GM18508 (cell line): ENCODE results near the gene CYP2C18.
"Not testable (repeated sequence)": the region's sequence is repeated elsewhere in the genome, so short reads cannot be mapped to it uniquely, and the experiment has no call there.

Source experiments
- ATAC-seq: cut with Tn5 transposase; IDR thresholded peaks from one replicate; pipeline ENCODE4 v1.9.1; 2021; ENCODE audit warnings: moderate number of reproducible peaks; ENCODE audit not compliant: insufficient read depth, unreplicated experiment

CYP2C18 gene

GRCh38 chr10:94735197-94735596 lies 51.7 kb downstream of the CYP2C18 start:
- ATAC-seq, result no peak

GRCh38 chr10:94738588-94738987 lies 55.1 kb downstream of the CYP2C18 start:
- ATAC-seq, result no peak

- ATAC-seq, result no peak
These were observed 63.6 kb downstream of the CYP2C18 start for GRCh38 chr10:94747137-94747536.

- ATAC-seq, result no peak
These were observed 64.3 kb downstream of the CYP2C18 start for GRCh38 chr10:94747838-94748237.

GRCh38 chr10:94757916-94758315 lies 74.4 kb downstream of the CYP2C18 start:
- no peak for ATAC-seq

GRCh38 chr10:94760586-94761178 lies 77.2 kb downstream of the CYP2C18 start:
- no peak for ATAC-seq

- ATAC-seq, result no peak
These were observed 78.9 kb downstream of the CYP2C18 start, which contains the start of gene CYP2C19 for GRCh38 chr10:94762393-94762792. TSS of gene CYP2C19 (plus strand) at chr10:94762681. CDS start at chr10:94762706, 25 bp downstream.

- ATAC-seq, result not testable (repeated sequence)
These were observed 91.9 kb downstream of the CYP2C18 start for GRCh38 chr10:94775425-94775824.

- no peak for ATAC-seq
These were observed 94.4 kb downstream of the CYP2C18 start for GRCh38 chr10:94777886-94778458.

GRCh38 chr10:94780844-94781243 lies 97.3 kb downstream of the CYP2C18 start:
- ATAC-seq, result no peak

- no peak for ATAC-seq
These were observed 100.7 kb downstream of the CYP2C18 start for GRCh38 chr10:94784256-94784655.

GRCh38 chr10:94785211-94785610 lies 101.7 kb downstream of the CYP2C18 start:
- ATAC-seq, result no peak
